HepG2 (cell line): ENCODE measurements around the gene ADAM15. TPM values are rescaled to one million over a fixed set of nuclear protein-coding genes. Genes with fewer than 3 reads are reported as not detected.

ENCODE experiments used
- ATAC-seq: fragments of 200-7000 bp; cut with Tn5 transposase; 3 replicates; pipeline ENCODE4 v1.9.1; 2020; ENCODE audit warnings: mild to moderate bottlenecking, moderate library complexity
- BruUV-seq: library from RNA; stranded (reverse); fragments of 400-500 nt; replicated peaks from 2 replicates; lab custom pipeline; 2021; lab: Mats Ljungman, UMichigan
- CTCF ChIA-PET: fragments of 300-600 bp; formaldehyde crosslinking; extraction: SDS; loops from one replicate; lab custom pipeline; 2021; ENCODE audit warnings: low total read pairs, inconsistent platforms, low intra/inter-chr PET ratio; lab: Yijun Ruan, JAX
- POLR2A ChIA-PET: fragments of 350-600 bp; sonication (Branson Sonifier 250); formaldehyde crosslinking; loops from one replicate; lab custom pipeline; 2020; ENCODE audit warnings: antibody characterized with exemption, inconsistent platforms; lab: Yijun Ruan, JAX
- DNase-seq: peaks from one replicate; pipeline ENCODE4 v3.0.0-alpha.2; 2015; ENCODE audit warnings: low spot score
- FAIRE-seq: peaks from 3 replicates; lab custom pipeline; 2011; peaks lifted over from hg19 to GRCh38; lab: Jason Lieb, UNC
- H2AFZ ChIP-seq: one replicate; pipeline ENCODE4 v1.6.1; 2011; ENCODE audit warnings: low read length, inconsistent platforms
- H3K27ac ChIP-seq: fragments of 300-600 bp; 3 replicates; pipeline ENCODE4 v1.8.0; 2011; ENCODE audit warnings: mixed run types, mild to moderate bottlenecking, mixed read lengths, low read length, inconsistent platforms; ENCODE audit not compliant: insufficient read depth; ENCODE audit errors: extremely low read length
- H3K27me3 ChIP-seq, 2 experiments: fragments of 200-600 bp in 1 of 2; 2 replicates in 1 of 2; 3 replicates in 1 of 2; pipeline versions ENCODE4 v1.6.0 to v1.8.0; 2011; ENCODE audit warnings: low read length in 2 of 2, mild to moderate bottlenecking in 2 of 2, moderate library complexity in 2 of 2, inconsistent platforms in 1 of 2; ENCODE audit not compliant: insufficient read depth in 2 of 2, control insufficient read depth in 1 of 2
- H3K36me3 ChIP-seq, 2 experiments: fragments of 200-600 bp in 1 of 2; replicated peaks in 1 of 2; 2 replicates in 1 of 2; 3 replicates in 1 of 2; pipeline versions ENCODE4 v1.5.1 to v1.8.0; 2011; ENCODE audit warnings: low read length in 2 of 2, inconsistent platforms in 1 of 2; ENCODE audit not compliant: insufficient read depth in 2 of 2, control insufficient read depth in 1 of 2
- H3K4me1 ChIP-seq: 2 replicates; pipeline ENCODE4 v1.5.1; 2012; ENCODE audit warnings: low read length, inconsistent platforms; ENCODE audit not compliant: insufficient read depth
- H3K4me2 ChIP-seq: 2 replicates; pipeline ENCODE4 v1.6.0; 2011; ENCODE audit warnings: low read depth, low read length, inconsistent platforms
- H3K4me3 ChIP-seq, 3 experiments: fragments of 200-600 bp in 1 of 3; sonication (generic), shearing (Covaris generic) in 1 of 3; replicated peaks in 1 of 3; 2 replicates each; pipeline ENCODE4 v1.5.1; 2011 to 2016; ENCODE audit warnings: low read length in 3 of 3, inconsistent platforms in 2 of 3, low read depth in 2 of 3, mild to moderate bottlenecking in 2 of 3, control low read depth in 1 of 3, mixed read lengths in 1 of 3; ENCODE audit not compliant: insufficient read depth in 1 of 3
- H3K79me2 ChIP-seq: one replicate; pipeline ENCODE4 v1.6.1; 2011; ENCODE audit warnings: low read length, inconsistent platforms; ENCODE audit not compliant: insufficient read depth
- H3K9ac ChIP-seq: 2 replicates; pipeline ENCODE4 v1.6.0; 2011; ENCODE audit warnings: mild to moderate bottlenecking, low read depth, low read length, inconsistent platforms; ENCODE audit not compliant: insufficient read depth
- H3K9me3 ChIP-seq: 2 replicates; pipeline ENCODE4 v1.5.1; 2012; ENCODE audit warnings: mild to moderate bottlenecking, low read length
- H4K20me1 ChIP-seq: 2 replicates; pipeline ENCODE4 v1.6.0; 2011; ENCODE audit warnings: inconsistent platforms, mild to moderate bottlenecking, low read length, moderate library complexity; ENCODE audit not compliant: insufficient read depth
- ARNT2 ChIP-seq: sonication (generic); formaldehyde crosslinking; IDR thresholded peaks from 2 replicates; pipeline ENCODE4 v1.8.0; 2022; ENCODE audit warnings: mild to moderate bottlenecking, low read depth, missing genetic modification reagents, moderate library complexity
- HINFP ChIP-seq: sonication (generic); formaldehyde crosslinking; IDR thresholded peaks from 2 replicates; pipeline ENCODE4 v1.4.0; 2020; ENCODE audit warnings: low read depth, mild to moderate bottlenecking, missing genetic modification reagents
- KDM2A ChIP-seq: sonication (generic); formaldehyde crosslinking; IDR thresholded peaks from 2 replicates; pipeline ENCODE4 v1.4.0; 2020; ENCODE audit warnings: low read depth, missing genetic modification reagents, borderline replicate concordance
- MTERF4 ChIP-seq: sonication (generic); formaldehyde crosslinking; IDR thresholded peaks from 2 replicates; pipeline ENCODE4 v1.8.0; 2023; ENCODE audit warnings: mild to moderate bottlenecking, missing genetic modification reagents
- TCF7 ChIP-seq: sonication (generic); IDR thresholded peaks from 2 replicates; pipeline ENCODE4 v1.6.1; 2016; ENCODE audit warnings: antibody characterized with exemption, low read depth
- ZNF275 ChIP-seq: sonication (generic); formaldehyde crosslinking; IDR thresholded peaks from 2 replicates; pipeline ENCODE4 v1.8.0; 2022; ENCODE audit warnings: missing genetic modification reagents, mild to moderate bottlenecking, inconsistent platforms, borderline replicate concordance
- ZNF407 ChIP-seq: sonication (generic); formaldehyde crosslinking; IDR thresholded peaks from one replicate; pipeline ENCODE4 v1.5.1; 2020; ENCODE audit warnings: mild to moderate bottlenecking, missing genetic modification reagents; ENCODE audit errors: not compliant biosample characterization
- ZNF468 ChIP-seq: sonication (generic); formaldehyde crosslinking; IDR thresholded peaks from 2 replicates; pipeline ENCODE4 v1.8.0; 2022; ENCODE audit warnings: mild to moderate bottlenecking, moderate library complexity, missing genetic modification reagents
- ZNF788 ChIP-seq: sonication (generic); formaldehyde crosslinking; IDR thresholded peaks from 2 replicates; pipeline ENCODE4 v1.5.0; 2020; ENCODE audit warnings: mild to moderate bottlenecking, missing genetic modification reagents, borderline replicate concordance
- WGBS: methylation state at CpG from one replicate; pipeline ENCODE4 v1.1.6; 2017; ENCODE audit warnings: low lambda C conversion rate; 5-methylcytosine and 5-hydroxymethylcytosine counted together
- in situ Hi-C: cut with HindIII; loops from 2 replicates; pipeline ENCODE4 v1.10.0; 2017; ENCODE audit warnings: low pct_unique_long_range_greater_than_20kb; ENCODE audit not compliant: extremely low pct_ligation_motif_present
- intact Hi-C: fragments of 100-400 bp; cut with micrococcal nuclease; formaldehyde crosslinking; loops from one replicate; pipeline ENCODE4 v1.10.0; 2022; ENCODE audit not compliant: unreplicated experiment
- polyA plus RNA-seq, 8 experiments: library from polyadenylated mRNA; depleted of rRNA in 3 of 8; stranded (reverse) in 7 of 8; unstranded in 1 of 8; fragments of >200 nt; fragmentation: Illumina TruSeq in 4 of 8; extraction: Trizol in 4 of 8; gene quantifications; 2 replicates each; pipeline versions ENCODE4 v1.2.1 to v1.2.3, GENCODE V29; 2011 to 2016; ENCODE audit warnings: low read depth in 4 of 8, missing spikeins in 1 of 8, mixed read lengths in 1 of 8; ENCODE audit not compliant: insufficient read depth in 1 of 8
- total RNA-seq, 5 experiments: library from RNA; depleted of rRNA; stranded (reverse); fragments of >200 nt; fragmentation: Illumina TruSeq; extraction: Trizol; gene quantifications; 2 replicates each; pipeline ENCODE4 v1.2.3, GENCODE V29; 2016; ENCODE audit warnings: low read depth in 1 of 5

The ADAM15 gene
- total and polyA plus RNA-seq, 2 of the 13 experiments (the other 11 are each of a cell fraction or from before 2014, with no cell fraction given) = 17.9 to 25.6 TPM

- Histone ChIP-seq H4K20me1 (no peaks in the 10 kb centered on the region), H3K4me2 (peak overlapping the region; percentile 100), H3K36me3 (peaks cover 6 to 8% of the 10 kb centered on the region in 2 experiments; a peak in 4 of 5 replicates), H3K4me3 (peak overlapping the region; percentile 72 to 91 (median 83)), H3K27me3 (no peaks in the 10 kb centered on the region), H3K4me1 (peaks cover 32% of the 10 kb centered on the region), H3K9ac (0 out of 2 replicates have a peak overlapping the region, but pooled peaks have one; percentile 9), H2AFZ (peak overlapping the region; percentile 8), H3K79me2 (peaks cover 9% of the 10 kb centered on the region), H3K9me3 (no peaks in the 10 kb centered on the region), H3K27ac (peak overlapping the region; percentile 92)
- TSS peak; percentile 71 for BruUV-seq
- no peak for FAIRE-seq
- intact Hi-C loops (loop anchor here (1.0 to 5.0 kb wide), 3 partner anchors 21 to 88 kb away; partner anchors contain the start of gene CKS1B), in situ Hi-C loops (loop anchor here (5.0 kb wide), 1 partner anchor 81 kb away; the partner anchor contains the start of gene FLAD1)
- ChIA-PET POLR2A (interaction anchor here (1.0 to 3.0 kb wide), 9 partner anchors 16 to 127 kb away, joined by 3 to 11 read pairs (median 3); partner anchors contain the start of genes EFNA3 and PMVK), CTCF (interaction anchor here (1.2 to 4.0 kb wide), 4 partner anchors 19 to 156 kb away, joined by 4 to 39 read pairs (median 16); no protein-coding TSS in a partner anchor)
- 0% methylated on average over 15 of the region's 46 CpGs for WGBS
- ATAC-seq = peak; percentile 68
- DNase-seq = peak; percentile 38
- no peak for TF ChIP-seq ZNF468
- TF ChIP-seq TCF7 = no peak
- no peak for TF ChIP-seq HINFP (CRISPR knock-in tag)
- TF ChIP-seq MTERF4 = peak; percentile 34; the same call in 1 of the 2 replicates
- no peak for TF ChIP-seq ZNF407
- TF ChIP-seq ZNF275 (CRISPR knock-in tag) = no peak
- TF ChIP-seq KDM2A (CRISPR knock-in tag) = peak; percentile 88
- peak; percentile 18; the same call in 1 of the 2 replicates for TF ChIP-seq ARNT2 (CRISPR knock-in tag)
- 0 out of 2 replicates have a peak, but pooled peaks have one; percentile 1 for TF ChIP-seq ZNF788
Measured at GRCh38 chr1:155062702-155063411, 11.7 kb downstream of the ADAM15 start.
